SK-N-SH treated with all-trans-retinoic acid at 6 μM for 48 hours (cell line): ENCODE data around the gene ADSS1.

Experiments
- BACH2 ChIP-seq: fragments of 250-450 bp; sonication (Bioruptor Pico); IDR thresholded peaks from 2 replicates; pipeline ENCODE4 v1.9.0; 2021; ENCODE audit warnings: mild to moderate bottlenecking, borderline replicate concordance
- CREB5 ChIP-seq: fragments of 250-450 bp; sonication (Bioruptor Pico); IDR thresholded peaks from 2 replicates; pipeline ENCODE4 v1.5.1; 2020; ENCODE audit warnings: low read depth, mild to moderate bottlenecking, moderate library complexity
- CSDC2 ChIP-seq: fragments of 250-450 bp; sonication (Bioruptor Pico); IDR thresholded peaks from 2 replicates; pipeline ENCODE4 v1.5.0; 2020; ENCODE audit warnings: mild to moderate bottlenecking, moderate library complexity
- CSRNP3 ChIP-seq: fragments of 250-450 bp; sonication (Bioruptor Pico); IDR thresholded peaks from 2 replicates; pipeline ENCODE4 v1.5.1; 2021; ENCODE audit warnings: mild to moderate bottlenecking, moderate library complexity
- GLIS3 ChIP-seq: fragments of 250-450 bp; sonication (Bioruptor Pico); IDR thresholded peaks from 2 replicates; pipeline ENCODE4 v1.5.0; 2020; ENCODE audit warnings: mild to moderate bottlenecking, moderate library complexity
- ISL1 ChIP-seq: fragments of 250-450 bp; sonication (Bioruptor Pico); IDR thresholded peaks from 2 replicates; pipeline ENCODE4 v2.1.2; 2022; ENCODE audit warnings: mild to moderate bottlenecking, moderate library complexity
- PATZ1 ChIP-seq: fragments of 250-450 bp; sonication (Bioruptor Pico); IDR thresholded peaks from 2 replicates; pipeline ENCODE4 v1.8.0; 2020; ENCODE audit warnings: mild to moderate bottlenecking, moderate library complexity, borderline replicate concordance
- POU6F1 ChIP-seq: fragments of 250-450 bp; sonication (Bioruptor Pico); IDR thresholded peaks from 2 replicates; pipeline ENCODE4 v1.8.0; 2021; ENCODE audit warnings: low read depth, mild to moderate bottlenecking, moderate library complexity, borderline replicate concordance
- TOX ChIP-seq: fragments of 250-450 bp; sonication (Bioruptor Pico); IDR thresholded peaks from 2 replicates; pipeline ENCODE4 v1.8.0; 2021; ENCODE audit warnings: mild to moderate bottlenecking, moderate library complexity, borderline replicate concordance
- ZC3H10 ChIP-seq: fragments of 250-450 bp; sonication (Bioruptor Pico); IDR thresholded peaks from 2 replicates; pipeline ENCODE4 v1.5.1; 2021; ENCODE audit warnings: mild to moderate bottlenecking, moderate library complexity
- ZFP3 ChIP-seq: fragments of 250-450 bp; sonication (Bioruptor Pico); IDR thresholded peaks from 2 replicates; pipeline ENCODE4 v1.5.0; 2020; ENCODE audit warnings: mild to moderate bottlenecking, moderate library complexity
- ZNF565 ChIP-seq: fragments of 450-650 bp; formaldehyde crosslinking; conservative IDR thresholded peaks from 2 replicates; pipeline ENCODE4 v1.5.0; 2020; ENCODE audit warnings: low read depth, mild to moderate bottlenecking, moderate library complexity

GRCh38 chr14:104682107-104682593 lies 41.9 kb upstream of the ADSS1 start:
- TF ChIP-seq CSRNP3 (CRISPR knock-in tag) (no peak), BACH2 (no peak), PATZ1 (CRISPR knock-in tag) (no peak), ZNF565 (CRISPR knock-in tag) (no peak), POU6F1 (CRISPR knock-in tag) (no peak), CSDC2 (CRISPR knock-in tag) (no peak), ZC3H10 (CRISPR knock-in tag) (no peak), TOX (CRISPR knock-in tag) (no peak), GLIS3 (no peak), CREB5 (CRISPR knock-in tag) (no peak), ZFP3 (CRISPR knock-in tag) (no peak), ISL1 (no peak)
